RWPE2 (cell line): ENCODE results near the gene PLD5.
"Not testable (repeated sequence)": the region's sequence is repeated elsewhere in the genome, so short reads cannot be mapped to it uniquely, and the experiment has no call there.

ENCODE experiments used
- ATAC-seq: fragments of 200-7000 bp; cut with Tn5 transposase; 3 replicates; pipeline ENCODE4 v1.9.1; 2021; ENCODE audit warnings: low read depth
- DNase-seq: peaks from one replicate; pipeline ENCODE4 v3.0.0-alpha.2; 2020; ENCODE audit warnings: low spot score
- H3K27ac ChIP-seq: fragments of 450-650 bp; 2 replicates; pipeline ENCODE4 v1.5.1; 2017; ENCODE audit warnings: mild to moderate bottlenecking; ENCODE audit not compliant: poor library complexity, severe bottlenecking
- H3K27me3 ChIP-seq: fragments of 250-450 bp; sonication (Bioruptor Pico); 2 replicates; pipeline ENCODE4 v1.5.1; 2021; ENCODE audit warnings: mild to moderate bottlenecking, moderate library complexity; ENCODE audit not compliant: insufficient read depth, poor library complexity, severe bottlenecking
- H3K36me3 ChIP-seq: fragments of 250-450 bp; sonication (Bioruptor Pico); 2 replicates; pipeline ENCODE4 v1.5.1; 2020; ENCODE audit warnings: low read depth, mild to moderate bottlenecking, moderate library complexity
- H3K4me1 ChIP-seq: fragments of 250-450 bp; sonication (Bioruptor Pico); 2 replicates; pipeline ENCODE4 v1.5.1; 2021; ENCODE audit warnings: mild to moderate bottlenecking, moderate library complexity; ENCODE audit not compliant: insufficient read depth, poor library complexity, severe bottlenecking
- H3K4me3 ChIP-seq: fragments of 250-450 bp; sonication (Bioruptor Pico); 2 replicates; pipeline ENCODE4 v1.5.1; 2021; ENCODE audit warnings: mild to moderate bottlenecking, moderate library complexity; ENCODE audit not compliant: severe bottlenecking
- H3K9me3 ChIP-seq: fragments of 250-450 bp; sonication (Bioruptor Pico); 2 replicates; pipeline ENCODE4 v1.5.1; 2021; ENCODE audit warnings: mild to moderate bottlenecking, moderate library complexity; ENCODE audit not compliant: severe bottlenecking
- TF ChIP-seq, protein P1 (sequence below): fragments of 450-650 bp; IDR thresholded peaks from one replicate; pipeline ENCODE4 v1.5.1; 2017; ENCODE audit warnings: mild to moderate bottlenecking, moderate library complexity; ENCODE audit not compliant: poor library complexity, severe bottlenecking

PLD5 gene

DNA sequence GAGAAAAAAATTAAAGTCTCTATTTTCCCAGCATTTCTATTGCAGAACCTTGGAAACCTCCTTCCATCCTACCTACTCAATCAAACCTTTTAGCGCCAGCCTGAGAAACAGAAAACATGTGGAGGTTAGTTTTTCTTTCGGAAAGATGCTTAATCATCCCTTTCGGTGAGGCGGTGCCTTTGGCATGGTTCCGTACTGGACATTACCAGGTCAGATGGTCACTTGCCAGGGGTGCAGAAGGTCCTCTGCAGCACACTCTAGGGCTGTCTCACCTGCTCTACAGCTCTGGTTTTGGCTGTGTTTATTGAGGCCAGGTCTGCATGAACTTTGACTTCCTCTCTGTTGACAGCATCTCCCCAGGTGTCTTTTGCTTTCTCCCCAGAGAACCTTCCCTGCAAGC, 121.5 kb downstream of the PLD5 start:
- no peaks in the 10 kb centered on the region for H3K36me3 ChIP-seq
- ATAC-seq: no peak
- no peaks in the 10 kb centered on the region for H3K9me3 ChIP-seq
- H3K4me1 ChIP-seq: no peaks in the 10 kb centered on the region
- H3K4me3 ChIP-seq: no peak overlapping the region
- no peak overlapping the region for H3K27ac ChIP-seq
- no peaks in the 10 kb centered on the region for H3K27me3 ChIP-seq
- TF ChIP-seq, protein P1, sequence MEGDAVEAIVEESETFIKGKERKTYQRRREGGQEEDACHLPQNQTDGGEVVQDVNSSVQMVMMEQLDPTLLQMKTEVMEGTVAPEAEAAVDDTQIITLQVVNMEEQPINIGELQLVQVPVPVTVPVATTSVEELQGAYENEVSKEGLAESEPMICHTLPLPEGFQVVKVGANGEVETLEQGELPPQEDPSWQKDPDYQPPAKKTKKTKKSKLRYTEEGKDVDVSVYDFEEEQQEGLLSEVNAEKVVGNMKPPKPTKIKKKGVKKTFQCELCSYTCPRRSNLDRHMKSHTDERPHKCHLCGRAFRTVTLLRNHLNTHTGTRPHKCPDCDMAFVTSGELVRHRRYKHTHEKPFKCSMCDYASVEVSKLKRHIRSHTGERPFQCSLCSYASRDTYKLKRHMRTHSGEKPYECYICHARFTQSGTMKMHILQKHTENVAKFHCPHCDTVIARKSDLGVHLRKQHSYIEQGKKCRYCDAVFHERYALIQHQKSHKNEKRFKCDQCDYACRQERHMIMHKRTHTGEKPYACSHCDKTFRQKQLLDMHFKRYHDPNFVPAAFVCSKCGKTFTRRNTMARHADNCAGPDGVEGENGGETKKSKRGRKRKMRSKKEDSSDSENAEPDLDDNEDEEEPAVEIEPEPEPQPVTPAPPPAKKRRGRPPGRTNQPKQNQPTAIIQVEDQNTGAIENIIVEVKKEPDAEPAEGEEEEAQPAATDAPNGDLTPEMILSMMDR: no peak
- DNase-seq: no peak

DNA sequence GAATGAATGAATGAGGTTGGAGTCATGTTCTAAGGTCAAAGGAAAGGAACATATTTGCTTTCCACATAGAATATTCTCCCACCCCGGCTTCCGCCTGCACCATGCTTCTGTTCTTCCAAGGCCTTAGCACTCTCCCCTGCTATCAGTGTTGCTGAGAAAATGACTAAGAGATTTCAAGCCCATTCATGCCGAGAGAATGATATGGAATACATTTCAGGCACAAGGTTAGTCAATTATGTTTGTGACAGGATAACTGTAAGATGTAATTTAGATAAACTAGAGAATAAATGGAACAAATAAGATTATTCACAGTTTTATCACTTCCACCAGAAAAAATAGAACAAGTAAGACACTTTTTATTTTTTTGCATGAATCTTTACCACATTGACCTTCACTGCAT, 122.6 kb downstream of the PLD5 start:
- ATAC-seq: no peak
- DNase-seq: no peak
- Histone ChIP-seq H3K27me3 (no peaks in the 10 kb centered on the region), H3K36me3 (no peaks in the 10 kb centered on the region), H3K4me3 (no peak overlapping the region), H3K27ac (no peak overlapping the region), H3K4me1 (no peaks in the 10 kb centered on the region), H3K9me3 (no peaks in the 10 kb centered on the region)
- TF ChIP-seq, protein P1: no peak

DNA sequence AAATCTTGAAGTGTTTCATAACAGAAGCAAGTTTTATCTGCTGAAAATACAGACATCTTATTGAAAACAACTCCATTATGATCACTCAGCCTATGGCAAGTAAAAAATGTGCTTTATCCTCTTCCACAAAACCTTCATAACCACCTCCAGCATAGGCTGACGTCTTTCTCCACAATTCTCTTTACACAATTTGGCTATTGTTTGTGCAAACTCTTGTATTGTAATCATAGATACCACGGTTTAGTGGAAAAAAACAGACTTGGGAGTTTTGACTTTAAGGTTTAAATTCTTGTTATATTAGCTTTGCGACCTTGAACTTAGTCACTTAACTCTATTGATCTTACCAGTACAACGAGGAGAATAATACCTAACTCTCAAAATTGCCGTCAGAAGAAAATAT, 126.1 kb downstream of the PLD5 start:
- Histone ChIP-seq H3K27ac (no peak overlapping the region), H3K36me3 (no peaks in the 10 kb centered on the region), H3K4me3 (no peak overlapping the region), H3K27me3 (no peaks in the 10 kb centered on the region), H3K9me3 (no peaks in the 10 kb centered on the region), H3K4me1 (no peaks in the 10 kb centered on the region)
- TF ChIP-seq, protein P1: no peak
- DNase-seq (no peak), ATAC-seq (no peak)

DNA sequence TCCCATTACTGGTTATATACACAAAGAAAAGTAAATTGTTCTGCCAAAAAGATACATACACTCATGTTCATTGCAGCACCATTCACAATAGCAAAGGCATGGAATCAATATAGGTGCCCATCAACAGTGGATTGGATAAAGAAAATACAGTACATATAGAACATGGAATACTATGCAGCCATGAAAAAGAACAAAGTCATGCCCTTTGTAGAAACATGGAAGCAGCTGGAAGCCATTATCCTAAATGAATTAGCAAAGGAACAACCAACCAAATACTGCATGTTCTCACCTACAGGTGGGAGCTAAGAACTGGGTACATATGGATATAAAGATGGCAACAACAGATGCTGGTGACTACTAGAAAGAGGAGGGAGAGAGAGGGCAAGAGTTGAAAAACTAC, 132.6 kb downstream of the PLD5 start:
- Histone ChIP-seq H3K4me1 (no peaks in the 10 kb centered on the region), H3K4me3 (no peak overlapping the region), H3K9me3 (no peaks in the 10 kb centered on the region), H3K36me3 (no peaks in the 10 kb centered on the region), H3K27ac (no peak overlapping the region), H3K27me3 (no peaks in the 10 kb centered on the region)
- ATAC-seq (no peak), DNase-seq (no peak)
- TF ChIP-seq, protein P1: no peak

DNA sequence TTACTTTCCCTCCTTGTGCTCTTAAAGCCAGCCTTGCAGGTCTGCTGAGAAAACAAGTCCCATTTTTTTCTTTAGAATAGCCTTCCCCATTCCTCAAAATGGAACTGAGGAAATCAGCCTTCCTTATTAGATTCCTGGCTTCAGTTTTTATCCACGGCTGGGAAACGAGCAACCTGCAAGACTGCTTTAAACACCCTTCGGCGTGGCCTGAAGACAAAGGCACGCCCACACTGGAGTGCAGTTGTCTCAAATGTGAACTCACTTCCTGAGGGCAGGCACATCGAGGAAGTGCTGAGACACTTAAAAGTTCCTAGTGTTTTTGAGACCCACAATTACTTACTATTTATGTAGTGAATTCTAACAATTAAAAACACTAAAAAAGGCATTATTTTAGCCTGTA, 148.4 kb downstream of the PLD5 start:
- H3K36me3 ChIP-seq, H3K9me3 ChIP-seq, ATAC-seq, H3K4me1 ChIP-seq, H3K27ac ChIP-seq, H3K4me3 ChIP-seq, H3K27me3 ChIP-seq, DNase-seq: not testable (repeated sequence)

DNA sequence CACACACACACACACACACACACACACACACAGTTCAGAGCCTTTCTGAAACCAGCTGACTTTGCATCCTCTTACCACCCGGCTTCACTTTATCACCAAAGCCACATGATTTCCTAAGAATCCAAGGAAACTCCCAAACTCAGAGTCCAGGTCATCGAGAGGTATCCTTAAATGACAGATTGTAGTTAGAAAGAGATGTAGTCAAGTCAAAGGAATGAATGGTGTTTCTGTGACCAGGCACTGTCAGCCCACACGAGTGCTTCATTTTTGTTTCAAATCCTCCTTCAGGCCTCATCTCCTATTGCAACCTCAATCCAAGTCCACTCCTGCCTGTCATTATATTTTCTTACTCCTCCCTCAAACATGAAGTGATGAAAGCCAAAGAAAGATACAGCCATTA, 174.1 kb downstream of the PLD5 start:
- not testable (repeated sequence) for H3K9me3 ChIP-seq, H3K4me3 ChIP-seq, H3K27me3 ChIP-seq, ATAC-seq, DNase-seq, H3K27ac ChIP-seq, H3K4me1 ChIP-seq, H3K36me3 ChIP-seq
